ENCODE results near the gene CCKAR.

CCKAR gene

DNA sequence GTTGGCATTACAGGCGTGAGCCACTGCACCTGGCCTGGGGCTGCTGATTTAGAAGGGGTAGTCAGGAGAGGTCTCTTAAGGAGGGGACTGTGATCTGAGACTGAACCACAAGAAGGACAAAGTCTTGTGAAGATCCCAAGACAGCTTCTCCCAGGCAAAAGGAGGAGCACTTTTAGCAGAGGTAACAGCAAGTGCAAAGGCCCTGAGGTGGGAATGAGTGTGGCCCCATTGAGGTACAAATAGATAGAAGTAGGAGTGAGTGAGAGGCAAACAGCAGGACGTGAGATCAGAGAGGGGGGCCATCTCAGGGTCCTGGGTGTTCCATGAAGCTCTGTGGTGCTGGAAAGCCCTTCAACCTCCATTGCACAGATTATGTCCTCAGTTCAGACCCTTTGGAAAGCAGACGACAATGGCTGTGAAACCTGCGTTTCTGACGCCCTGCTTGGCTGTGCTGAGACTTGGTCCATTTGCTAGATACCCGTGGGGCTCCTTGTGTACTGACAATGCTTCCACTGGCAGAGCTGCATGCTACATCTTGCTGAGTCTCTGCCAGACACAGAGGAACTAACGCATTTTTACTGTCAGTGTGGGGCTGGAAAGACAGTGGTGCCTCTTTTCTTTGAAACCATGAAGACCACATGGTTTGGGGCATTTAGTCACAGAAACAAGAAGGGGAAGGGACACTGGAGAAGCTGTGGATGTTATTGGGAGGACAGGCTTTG is 1.3 kb upstream of the CCKAR start:
- DNase-seq (ENCODE audit: low spot score) = no peak
- TF ChIP-seq, protein P1, sequence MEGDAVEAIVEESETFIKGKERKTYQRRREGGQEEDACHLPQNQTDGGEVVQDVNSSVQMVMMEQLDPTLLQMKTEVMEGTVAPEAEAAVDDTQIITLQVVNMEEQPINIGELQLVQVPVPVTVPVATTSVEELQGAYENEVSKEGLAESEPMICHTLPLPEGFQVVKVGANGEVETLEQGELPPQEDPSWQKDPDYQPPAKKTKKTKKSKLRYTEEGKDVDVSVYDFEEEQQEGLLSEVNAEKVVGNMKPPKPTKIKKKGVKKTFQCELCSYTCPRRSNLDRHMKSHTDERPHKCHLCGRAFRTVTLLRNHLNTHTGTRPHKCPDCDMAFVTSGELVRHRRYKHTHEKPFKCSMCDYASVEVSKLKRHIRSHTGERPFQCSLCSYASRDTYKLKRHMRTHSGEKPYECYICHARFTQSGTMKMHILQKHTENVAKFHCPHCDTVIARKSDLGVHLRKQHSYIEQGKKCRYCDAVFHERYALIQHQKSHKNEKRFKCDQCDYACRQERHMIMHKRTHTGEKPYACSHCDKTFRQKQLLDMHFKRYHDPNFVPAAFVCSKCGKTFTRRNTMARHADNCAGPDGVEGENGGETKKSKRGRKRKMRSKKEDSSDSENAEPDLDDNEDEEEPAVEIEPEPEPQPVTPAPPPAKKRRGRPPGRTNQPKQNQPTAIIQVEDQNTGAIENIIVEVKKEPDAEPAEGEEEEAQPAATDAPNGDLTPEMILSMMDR (IDR thresholded peaks at IDR 0.05) = no peak
- H3K4me3 ChIP-seq = no peak overlapping the region
- H3K27ac ChIP-seq = no peak overlapping the region

DNA sequence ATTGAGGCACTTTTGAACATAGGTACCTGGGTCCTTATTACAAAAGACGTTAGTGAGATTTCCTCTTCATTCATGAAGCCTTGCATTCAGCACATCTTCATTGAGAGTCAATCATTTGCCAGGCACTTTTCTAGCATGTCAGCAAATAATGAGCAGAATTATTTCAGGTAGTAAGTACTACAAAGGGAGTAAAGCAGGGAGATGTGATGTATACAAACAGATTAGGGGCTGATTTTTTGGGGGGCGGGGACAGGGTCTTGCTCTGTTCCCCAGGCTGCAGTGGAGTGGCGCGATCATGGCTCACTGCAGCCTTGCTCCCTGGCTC is 638 bp upstream of the CCKAR start:
- H3K4me3 ChIP-seq = no peak overlapping the region
- DNase-seq (ENCODE audit: low spot score) = no peak
- H3K27ac ChIP-seq = no peak overlapping the region
- TF ChIP-seq, protein P1 (IDR thresholded peaks at IDR 0.05) = no peak

DNA sequence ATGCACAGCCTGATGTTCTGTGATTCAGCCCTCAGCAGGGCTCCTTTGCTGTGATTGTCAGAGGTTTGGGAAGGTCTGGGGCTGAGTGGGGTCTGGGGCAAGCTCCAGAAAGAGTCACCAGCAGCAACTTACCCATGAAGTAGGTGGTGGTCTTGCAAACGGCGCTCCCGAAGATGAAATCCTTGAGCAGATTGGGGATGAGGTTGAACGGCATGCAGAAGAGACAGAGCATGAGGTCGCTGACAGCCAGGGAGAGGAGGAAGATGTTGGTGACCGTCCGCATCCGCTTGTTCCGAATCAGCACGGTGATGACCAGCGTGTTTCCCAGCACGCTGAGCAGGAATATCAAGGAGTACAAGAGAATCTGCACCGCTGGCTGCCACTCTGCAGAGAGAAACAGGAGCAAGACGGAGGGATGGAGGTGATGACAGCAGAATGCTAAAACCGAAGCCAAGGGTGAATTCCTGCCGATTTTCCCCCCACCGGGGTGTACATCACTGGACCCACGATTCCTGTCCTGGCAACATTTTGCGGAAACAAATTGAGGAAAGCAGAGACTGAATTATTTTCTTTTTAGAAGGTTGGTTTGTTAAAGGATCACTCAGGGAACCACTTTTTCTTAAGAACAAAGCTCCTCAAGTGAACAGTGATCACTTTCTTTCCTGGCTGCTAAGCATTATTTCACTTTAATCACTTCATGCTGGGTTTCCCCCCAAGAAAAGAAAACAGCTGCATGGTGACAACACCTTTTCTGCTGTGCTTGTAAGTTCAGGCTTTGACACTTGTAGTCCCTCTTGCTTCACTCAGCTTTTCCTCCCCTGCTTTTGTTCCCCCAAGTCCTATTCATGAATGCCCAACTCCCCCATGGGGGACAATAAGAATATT is 941 bp downstream of the CCKAR start:
- Histone ChIP-seq H3K27ac (no peak overlapping the region), H3K4me3 (peak overlapping the region; percentile 34)
- no peak for DNase-seq (ENCODE audit: low spot score)
- TF ChIP-seq, protein P1 (IDR thresholded peaks at IDR 0.05) = no peak

DNA sequence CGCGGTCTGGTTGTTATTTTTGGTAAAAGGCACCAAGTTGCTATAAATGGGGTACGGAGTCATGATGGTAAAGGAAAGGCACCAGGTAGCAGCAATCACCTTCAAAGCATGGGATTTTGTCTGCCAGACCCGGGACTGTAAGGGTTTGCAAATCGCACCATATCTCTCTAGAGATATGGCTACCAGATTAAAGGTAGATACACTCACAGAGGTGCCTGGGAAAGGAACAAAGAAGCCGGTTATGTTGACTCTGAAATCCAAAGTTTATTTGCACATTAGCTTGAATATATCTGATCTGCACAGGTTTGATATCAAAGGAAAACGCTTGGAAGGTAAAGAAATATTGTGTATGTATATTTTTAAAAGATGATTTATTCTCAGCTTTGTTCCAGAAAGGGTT is 4.6 kb downstream of the CCKAR start:
- DNase-seq (ENCODE audit: low spot score) = no peak
- TF ChIP-seq, protein P1 (IDR thresholded peaks at IDR 0.05) = no peak
- no peak overlapping the region for H3K27ac ChIP-seq
- H3K4me3 ChIP-seq = no peak overlapping the region

DNA sequence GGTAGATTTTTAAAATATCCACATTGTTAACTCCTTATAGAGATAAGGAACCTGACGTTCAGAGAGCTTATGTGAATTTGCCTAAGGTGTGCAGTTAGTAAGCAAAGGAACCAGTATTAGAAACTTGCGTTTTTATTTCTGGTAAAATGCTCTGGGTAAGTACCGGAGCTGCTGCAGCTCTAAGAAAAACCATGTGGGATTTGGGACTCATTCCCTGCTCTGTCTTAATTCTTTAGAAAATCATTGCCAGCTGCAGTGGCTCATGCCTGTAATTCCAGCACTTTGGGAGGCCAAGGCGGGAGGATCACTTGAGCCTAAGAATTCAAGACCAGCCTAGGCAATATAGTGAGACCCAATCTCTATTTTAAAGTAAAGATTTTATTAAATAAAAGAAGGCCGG is 5.8 kb downstream of the CCKAR start:
- TF ChIP-seq, protein P1 (IDR thresholded peaks at IDR 0.05) = no peak
- DNase-seq (ENCODE audit: low spot score) = no peak
- no peak overlapping the region for H3K27ac ChIP-seq
- no peak overlapping the region for H3K4me3 ChIP-seq

DNA sequence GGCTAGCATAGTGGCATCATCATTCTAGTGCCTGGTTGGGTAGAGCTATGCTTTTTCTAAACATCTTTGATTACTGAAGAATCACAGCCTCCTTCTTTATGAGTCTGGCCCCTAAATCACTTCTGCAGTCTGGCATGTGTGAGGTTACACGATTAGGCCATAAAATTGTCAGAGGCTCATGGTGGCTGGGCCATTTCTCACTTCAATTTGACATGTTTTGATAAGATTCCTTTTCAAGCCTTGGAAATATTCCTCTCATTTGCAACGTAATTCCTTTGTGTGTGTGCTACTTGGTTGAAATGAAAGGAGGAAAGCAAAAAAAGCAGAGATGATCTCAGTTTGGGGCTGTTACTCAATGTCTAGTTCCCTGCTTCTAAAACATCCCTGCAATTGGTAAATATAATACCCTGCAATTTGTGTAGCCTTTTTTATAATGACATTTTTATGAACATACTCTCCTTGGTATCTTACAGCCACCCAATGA is 6.2 kb downstream of the CCKAR start:
- TF ChIP-seq, protein P1 (IDR thresholded peaks at IDR 0.05) = no peak
- no peak for DNase-seq (ENCODE audit: low spot score)
- no peak overlapping the region for H3K27ac ChIP-seq
- no peak overlapping the region for H3K4me3 ChIP-seq
